ENCODE results near the gene PLEKHA1.

PLEKHA1 gene

GRCh38 chr10:122421054-122421625, 46.6 kb downstream of the PLEKHA1 start:
- no peak for DNase-seq (ENCODE audit: low spot score)
- no peak for FAIRE-seq

- DNase-seq (ENCODE audit: low spot score) (no peak), FAIRE-seq (no peak)
Observed at GRCh38 chr10:122421742-122422141, 47.2 kb downstream of the PLEKHA1 start.

GRCh38 chr10:122422266-122422989, 47.9 kb downstream of the PLEKHA1 start:
- no peak for DNase-seq (ENCODE audit: low spot score)
- FAIRE-seq, result no peak

GRCh38 chr10:122424059-122424458, 49.6 kb downstream of the PLEKHA1 start:
- FAIRE-seq (no peak), DNase-seq (ENCODE audit: low spot score) (no peak)

GRCh38 chr10:122426829-122427228, 52.3 kb downstream of the PLEKHA1 start:
- FAIRE-seq, result no peak
- no peak for DNase-seq (ENCODE audit: low spot score)

- no peak for FAIRE-seq
- DNase-seq (ENCODE audit: low spot score), result no peak
Observed at GRCh38 chr10:122427280-122427679, 52.8 kb downstream of the PLEKHA1 start.

GRCh38 chr10:122435212-122435827, 60.8 kb downstream of the PLEKHA1 start:
- DNase-seq (ENCODE audit: low spot score) (peak; percentile 42), FAIRE-seq (peak; percentile 95)

GRCh38 chr10:122441961-122442360, 67.5 kb downstream of the PLEKHA1 start:
- peak; percentile 97 for FAIRE-seq

GRCh38 chr10:122445469-122445868, 71.0 kb downstream of the PLEKHA1 start:
- peak; percentile 39 for DNase-seq (ENCODE audit: low spot score)
- FAIRE-seq, result peak; percentile 88

More at GRCh38 chr10:122441961-122442360, 67.5 kb downstream of the PLEKHA1 start:
- DNase-seq (ENCODE audit: low spot score), result peak; percentile 85

GRCh38 chr10:122445904-122446303, 71.4 kb downstream of the PLEKHA1 start:
- DNase-seq (ENCODE audit: low spot score) (no peak), FAIRE-seq (no peak)

GRCh38 chr10:122446668-122447423, 72.3 kb downstream of the PLEKHA1 start:
- no peak for FAIRE-seq
- DNase-seq (ENCODE audit: low spot score), result no peak

GRCh38 chr10:122448600-122448999, 74.1 kb downstream of the PLEKHA1 start:
- DNase-seq (ENCODE audit: low spot score) (no peak), FAIRE-seq (no peak)

GRCh38 chr10:122449153-122449552, 74.6 kb downstream of the PLEKHA1 start:
- DNase-seq (ENCODE audit: low spot score) (no peak), FAIRE-seq (no peak)

- DNase-seq (ENCODE audit: low spot score) (no peak), FAIRE-seq (peak; percentile 56)
Observed at GRCh38 chr10:122450353-122450990, 76.0 kb downstream of the PLEKHA1 start.

GRCh38 chr10:122454071-122454470, 79.6 kb downstream of the PLEKHA1 start:
- no peak for DNase-seq (ENCODE audit: low spot score)
- no peak for FAIRE-seq

- FAIRE-seq (no peak), DNase-seq (ENCODE audit: low spot score) (no peak)
Observed at GRCh38 chr10:122454603-122455080, 80.1 kb downstream of the PLEKHA1 start, which contains the start of gene ARMS2. ARMS2 (plus strand) TSS chr10:122454653; CDS start chr10:122454728, 75 bp downstream.

- DNase-seq (ENCODE audit: low spot score), result no peak
- FAIRE-seq, result no peak
Observed at GRCh38 chr10:122455376-122456079, 81.0 kb downstream of the PLEKHA1 start.

GRCh38 chr10:122457934-122458333, 83.4 kb downstream of the PLEKHA1 start:
- no peak for FAIRE-seq

GRCh38 chr10:122458693-122459092, 84.2 kb downstream of the PLEKHA1 start:
- DNase-seq (ENCODE audit: low spot score), result no peak
- no peak for FAIRE-seq

More at GRCh38 chr10:122457934-122458333, 83.4 kb downstream of the PLEKHA1 start:
- DNase-seq (ENCODE audit: low spot score), result no peak

GRCh38 chr10:122459561-122460273, 85.2 kb downstream of the PLEKHA1 start:
- DNase-seq (ENCODE audit: low spot score) (peak; percentile 62), FAIRE-seq (peak; percentile 86)

All from RCC 7860 (cell line).